Measurements from ENCODE around the gene XK.

XK gene

GRCh38 chrX:37722595-37722994 lies 37.0 kb downstream of the XK start:
- TF ChIP-seq CTCF (IDR thresholded peaks at IDR 0.05; ENCODE audit: insufficient read depth, low read length, missing control alignments), result no peak
- POLR2A ChIA-PET, result no interaction called here
- no peak for DNase-seq (ENCODE audit: low read depth, low spot score)
- CTCF ChIA-PET, result no interaction called here
- no peak overlapping the region for H3K4me3 ChIP-seq (ENCODE audit: low read depth, low read length)

- CTCF ChIA-PET, result no interaction called here
- no peak overlapping the region for H3K4me3 ChIP-seq (ENCODE audit: low read depth, low read length)
- DNase-seq (ENCODE audit: low read depth, low spot score), result no peak
- TF ChIP-seq CTCF (IDR thresholded peaks at IDR 0.05; ENCODE audit: insufficient read depth, low read length, missing control alignments), result no peak
- POLR2A ChIA-PET, result no interaction called here
Observed at GRCh38 chrX:37726346-37726745, 40.8 kb downstream of the XK start.

DNA sequence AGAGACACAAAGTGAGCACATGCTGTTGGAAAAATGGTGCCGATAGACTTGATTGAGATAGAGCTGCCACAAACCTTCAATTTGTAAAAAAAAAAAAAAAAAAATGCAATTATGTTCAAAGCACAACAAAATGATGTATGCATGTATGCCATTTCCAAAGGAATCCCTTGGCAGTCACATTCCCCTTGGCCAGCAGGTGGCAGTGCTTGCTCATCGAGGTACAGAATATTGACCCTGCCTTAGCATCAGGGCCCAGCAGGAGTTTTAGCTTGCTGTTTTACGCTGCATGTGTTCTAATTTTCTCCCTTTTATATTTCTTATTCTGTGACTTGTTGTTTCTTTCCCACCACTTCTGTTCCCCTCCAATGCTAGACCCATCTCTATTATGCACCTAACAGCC lies 59.8 kb downstream of the XK start:
- peak; percentile 5 for DNase-seq (ENCODE audit: low read depth, low spot score)

DNA sequence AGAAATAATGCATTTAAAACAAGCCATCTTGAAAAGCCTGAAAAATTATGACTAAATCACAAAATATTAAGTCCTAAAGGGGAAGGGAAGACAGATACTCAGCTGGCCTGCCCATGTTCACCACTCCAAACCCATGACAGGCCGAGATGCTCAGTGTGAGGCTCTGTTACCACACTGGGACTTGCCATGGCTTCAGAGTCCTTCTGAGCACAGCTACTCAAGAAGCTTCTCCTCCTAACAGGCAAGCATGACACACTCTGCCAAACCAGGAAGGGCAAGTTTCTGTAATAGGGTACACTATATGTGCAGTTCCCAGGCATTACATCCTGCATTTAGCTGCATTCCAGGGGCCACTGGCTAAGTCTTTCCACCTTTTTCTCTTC lies 60.2 kb downstream of the XK start:
- POLR2A ChIA-PET, result no interaction called here
- H3K4me3 ChIP-seq (ENCODE audit: low read depth, low read length), result no peak overlapping the region
- CTCF ChIA-PET, result interaction anchor here (0.6 to 6.2 kb wide), 16 partner anchors 10 to 581 kb away, joined by 3 to 44 read pairs (median 4); partner anchors contain the start of gene RPGR
- TF ChIP-seq CTCF (IDR thresholded peaks at IDR 0.05; ENCODE audit: insufficient read depth, low read length, missing control alignments), result no peak
- no peak for DNase-seq (ENCODE audit: low read depth, low spot score)

More for the DNA sequence above, 59.8 kb downstream of the XK start:
- POLR2A ChIA-PET, result no interaction called here
- H3K4me3 ChIP-seq (ENCODE audit: low read depth, low read length), result no peak overlapping the region
- CTCF ChIA-PET, result interaction anchor here (0.6 to 6.2 kb wide), 16 partner anchors 10 to 582 kb away, joined by 3 to 44 read pairs (median 4); partner anchors contain the start of gene RPGR
- TF ChIP-seq CTCF (IDR thresholded peaks at IDR 0.05; ENCODE audit: insufficient read depth, low read length, missing control alignments), result peak; percentile 81

DNA sequence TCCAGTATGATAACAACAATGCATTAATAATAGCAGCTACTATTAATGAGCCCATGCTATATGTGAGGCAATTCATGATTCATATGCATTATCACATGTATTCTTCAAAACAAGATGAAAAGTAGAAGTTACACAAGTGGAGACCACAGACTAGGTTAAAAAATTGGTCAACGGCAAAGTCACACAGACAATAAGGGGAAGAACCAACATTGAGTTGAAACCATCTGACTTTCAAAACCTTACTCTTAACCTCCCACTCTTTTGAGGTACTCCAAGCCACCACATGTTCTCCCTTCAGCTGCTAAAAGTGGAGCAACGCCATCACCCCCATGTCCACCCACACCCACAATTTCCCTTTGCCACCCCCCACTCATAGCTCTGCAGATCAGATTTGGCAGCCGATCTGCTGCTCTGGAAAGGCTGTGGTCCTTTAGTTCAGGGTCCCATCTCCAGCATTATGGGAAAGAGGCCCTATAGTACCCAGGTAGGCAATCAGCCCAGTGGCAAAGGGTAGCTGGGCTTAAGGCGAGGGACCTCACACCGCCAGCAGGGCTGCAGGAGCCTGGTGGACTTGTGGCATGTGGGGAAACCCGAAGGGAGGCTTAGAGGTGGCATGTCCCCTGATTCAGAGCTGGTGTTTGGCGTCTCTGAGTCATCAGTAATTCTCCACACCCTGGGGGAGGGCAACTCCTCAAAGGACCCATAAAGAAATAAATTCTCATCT lies 60.8 kb downstream of the XK start:
- TF ChIP-seq CTCF (IDR thresholded peaks at IDR 0.05; ENCODE audit: insufficient read depth, low read length, missing control alignments), result no peak
- ChIA-PET POLR2A (no interaction called here), CTCF (interaction anchor here (0.9 to 6.2 kb wide), 5 partner anchors 11 to 421 kb away, joined by 3 to 44 read pairs (median 6); no protein-coding TSS in a partner anchor)
- H3K4me3 ChIP-seq (ENCODE audit: low read depth, low read length), result no peak overlapping the region
- no peak for DNase-seq (ENCODE audit: low read depth, low spot score)

GRCh38 chrX:37746951-37747350 lies 61.4 kb downstream of the XK start:
- CTCF ChIA-PET, result interaction anchor here (4.9 to 6.2 kb wide), 2 partner anchors 78 to 420 kb away, joined by 36 to 44 read pairs; no protein-coding TSS in a partner anchor
- no peak overlapping the region for H3K4me3 ChIP-seq (ENCODE audit: low read depth, low read length)
- POLR2A ChIA-PET, result no interaction called here
- no peak for DNase-seq (ENCODE audit: low read depth, low spot score)
- no peak for TF ChIP-seq CTCF (IDR thresholded peaks at IDR 0.05; ENCODE audit: insufficient read depth, low read length, missing control alignments)
